GM13976 (cell line): ENCODE measurements around the gene GID4.
"Not testable (repeated sequence)": the region's sequence is repeated elsewhere in the genome, so short reads cannot be mapped to it uniquely, and the experiment has no call there.

Source experiments
- DNase-seq: peaks from one replicate; pipeline ENCODE4 v3.0.0; 2012; ENCODE audit warnings: low spot score
- CTCF ChIP-seq: IDR thresholded peaks from 2 replicates; pipeline ENCODE4 v1.5.1; 2012; ENCODE audit warnings: borderline replicate concordance, mild to moderate bottlenecking; ENCODE audit not compliant: insufficient read depth; ENCODE audit errors: extremely low read depth, missing control alignments, control extremely low read depth
- in situ Hi-C: fragments of 300-500 bp; cut with MboI; formaldehyde crosslinking; loops from one replicate; pipeline ENCODE4 v1.12.0; 2022; ENCODE audit warnings: low sequenced_read_pairs, mixed read lengths, inconsistent platforms; ENCODE audit not compliant: unreplicated experiment

Gene GID4

GRCh38 chr17:18038861-18039534 lies at the start of gene GID4, which contains the start of gene ATPAF2:
TSS of gene GID4 (plus strand) at chr17:18039408. CDS start at chr17:18039465, 57 bp downstream.
TSS of gene ATPAF2 (minus strand) at chr17:18039168. CDS start at chr17:18039013, 155 bp downstream.
- in situ Hi-C loops = loop anchor here (10.0 kb wide), 1 partner anchor 354 kb away; the partner anchor contains the start of gene RAI1
- peak; percentile 99 for DNase-seq
- TF ChIP-seq CTCF = no peak

- TF ChIP-seq CTCF = no peak
- in situ Hi-C loops = no loop called here
- DNase-seq = no peak
Measured at GRCh38 chr17:17989618-17990017, 49.6 kb upstream of the GID4 start.

GRCh38 chr17:17990282-17990681 lies 48.9 kb upstream of the GID4 start:
- TF ChIP-seq CTCF = no peak
- in situ Hi-C loops = no loop called here
- DNase-seq = no peak

GRCh38 chr17:17993366-17993765 lies 45.8 kb upstream of the GID4 start:
- no peak for DNase-seq
- no peak for TF ChIP-seq CTCF
- in situ Hi-C loops = no loop called here

- no peak for TF ChIP-seq CTCF
- in situ Hi-C loops = no loop called here
- no peak for DNase-seq
Measured at GRCh38 chr17:17993852-17994251, 45.4 kb upstream of the GID4 start.

GRCh38 chr17:17994271-17995069 lies 44.7 kb upstream of the GID4 start:
- in situ Hi-C loops = no loop called here
- TF ChIP-seq CTCF = no peak
- no peak for DNase-seq

GRCh38 chr17:17995887-17996286 lies 43.3 kb upstream of the GID4 start:
- in situ Hi-C loops, DNase-seq: not testable (repeated sequence)
